AG04449 (cell line): ENCODE data around the gene COPG1.

Source experiments
- CTCF ChIA-PET: fragments of 350-600 bp; formaldehyde crosslinking; extraction: SDS; loops from one replicate; lab custom pipeline; 2021; ENCODE audit warnings: antibody characterized with exemption; lab: Yijun Ruan, JAX
- POLR2A ChIA-PET: fragments of 400-600, 350-600 bp; formaldehyde crosslinking; extraction: SDS; loops from one replicate; lab custom pipeline; 2020; ENCODE audit warnings: antibody characterized with exemption, inconsistent platforms; lab: Yijun Ruan, JAX
- DNase-seq: peaks from one replicate; pipeline ENCODE4 v3.0.0-alpha.2; 2010; ENCODE audit warnings: low read depth, low spot score
- H3K4me3 ChIP-seq: 2 replicates; pipeline ENCODE4 v1.5.1; 2011; ENCODE audit warnings: low read depth, mild to moderate bottlenecking, control low read depth, low read length
- TF ChIP-seq, protein P1 (sequence below): IDR thresholded peaks from one replicate; pipeline ENCODE4 v1.5.1; 2011; ENCODE audit warnings: mild to moderate bottlenecking, moderate library complexity, low read length, control low read depth, inconsistent platforms; ENCODE audit not compliant: insufficient read depth; ENCODE audit errors: missing control alignments

The COPG1 gene, protein sequence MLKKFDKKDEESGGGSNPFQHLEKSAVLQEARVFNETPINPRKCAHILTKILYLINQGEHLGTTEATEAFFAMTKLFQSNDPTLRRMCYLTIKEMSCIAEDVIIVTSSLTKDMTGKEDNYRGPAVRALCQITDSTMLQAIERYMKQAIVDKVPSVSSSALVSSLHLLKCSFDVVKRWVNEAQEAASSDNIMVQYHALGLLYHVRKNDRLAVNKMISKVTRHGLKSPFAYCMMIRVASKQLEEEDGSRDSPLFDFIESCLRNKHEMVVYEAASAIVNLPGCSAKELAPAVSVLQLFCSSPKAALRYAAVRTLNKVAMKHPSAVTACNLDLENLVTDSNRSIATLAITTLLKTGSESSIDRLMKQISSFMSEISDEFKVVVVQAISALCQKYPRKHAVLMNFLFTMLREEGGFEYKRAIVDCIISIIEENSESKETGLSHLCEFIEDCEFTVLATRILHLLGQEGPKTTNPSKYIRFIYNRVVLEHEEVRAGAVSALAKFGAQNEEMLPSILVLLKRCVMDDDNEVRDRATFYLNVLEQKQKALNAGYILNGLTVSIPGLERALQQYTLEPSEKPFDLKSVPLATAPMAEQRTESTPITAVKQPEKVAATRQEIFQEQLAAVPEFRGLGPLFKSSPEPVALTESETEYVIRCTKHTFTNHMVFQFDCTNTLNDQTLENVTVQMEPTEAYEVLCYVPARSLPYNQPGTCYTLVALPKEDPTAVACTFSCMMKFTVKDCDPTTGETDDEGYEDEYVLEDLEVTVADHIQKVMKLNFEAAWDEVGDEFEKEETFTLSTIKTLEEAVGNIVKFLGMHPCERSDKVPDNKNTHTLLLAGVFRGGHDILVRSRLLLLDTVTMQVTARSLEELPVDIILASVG

DNA sequence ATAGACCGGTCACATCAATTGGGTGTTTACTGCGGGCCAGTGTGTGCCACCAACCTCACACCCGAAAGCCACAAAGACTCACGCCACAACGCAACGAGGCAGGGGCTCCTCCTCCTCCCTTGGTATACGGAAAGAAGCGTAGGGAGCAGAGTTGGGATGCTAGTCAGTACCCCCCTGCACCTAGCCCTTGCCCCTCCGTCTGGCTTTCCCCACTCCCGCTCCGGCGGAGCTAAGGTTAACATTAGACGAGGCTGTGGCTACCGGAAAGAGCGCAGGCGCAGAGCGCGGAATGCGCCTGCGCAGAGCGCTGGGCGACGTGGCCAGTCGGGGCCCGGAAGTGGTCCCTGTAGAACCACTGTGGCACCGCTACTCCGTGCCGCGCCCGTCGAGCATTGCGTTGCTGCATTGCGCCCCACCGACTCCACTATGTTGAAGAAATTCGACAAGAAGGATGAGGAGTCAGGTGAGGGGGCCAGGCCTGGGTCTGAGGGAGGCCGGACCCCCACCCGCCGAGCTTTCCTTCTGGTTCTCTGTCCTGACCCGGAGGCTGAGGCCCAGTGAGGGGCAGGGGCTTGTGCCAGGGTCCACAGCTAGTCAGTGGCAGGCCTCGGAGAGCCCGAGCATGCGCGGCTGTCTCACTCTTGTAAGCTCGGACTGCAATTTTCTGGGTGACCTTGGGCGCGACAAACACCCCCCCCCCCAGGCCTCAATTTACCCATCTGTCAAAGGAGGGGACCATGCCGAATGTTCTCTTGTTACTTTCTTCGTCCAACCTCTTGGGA is at the start of gene COPG1:
TSS of gene COPG1 (plus strand) at position 323 of the 782 bp plus-strand sequence. CDS start at position 427, 104 bp downstream.
- ChIA-PET POLR2A (interaction anchor here (0.6 to 2.2 kb wide), 13 partner anchors 9 to 279 kb away, joined by 3 to 18 read pairs (median 4); partner anchors contain the start of genes CNBP and RAB43), CTCF (interaction anchor here (0.6 to 9.3 kb wide), 8 partner anchors 9 to 280 kb away, joined by 3 to 216 read pairs (median 6); a partner anchor contains a TSS)
- H3K4me3 ChIP-seq: peak within 1 kb of the TSS; percentile 98
- peak; percentile 14 for DNase-seq
- TF ChIP-seq, protein P1, sequence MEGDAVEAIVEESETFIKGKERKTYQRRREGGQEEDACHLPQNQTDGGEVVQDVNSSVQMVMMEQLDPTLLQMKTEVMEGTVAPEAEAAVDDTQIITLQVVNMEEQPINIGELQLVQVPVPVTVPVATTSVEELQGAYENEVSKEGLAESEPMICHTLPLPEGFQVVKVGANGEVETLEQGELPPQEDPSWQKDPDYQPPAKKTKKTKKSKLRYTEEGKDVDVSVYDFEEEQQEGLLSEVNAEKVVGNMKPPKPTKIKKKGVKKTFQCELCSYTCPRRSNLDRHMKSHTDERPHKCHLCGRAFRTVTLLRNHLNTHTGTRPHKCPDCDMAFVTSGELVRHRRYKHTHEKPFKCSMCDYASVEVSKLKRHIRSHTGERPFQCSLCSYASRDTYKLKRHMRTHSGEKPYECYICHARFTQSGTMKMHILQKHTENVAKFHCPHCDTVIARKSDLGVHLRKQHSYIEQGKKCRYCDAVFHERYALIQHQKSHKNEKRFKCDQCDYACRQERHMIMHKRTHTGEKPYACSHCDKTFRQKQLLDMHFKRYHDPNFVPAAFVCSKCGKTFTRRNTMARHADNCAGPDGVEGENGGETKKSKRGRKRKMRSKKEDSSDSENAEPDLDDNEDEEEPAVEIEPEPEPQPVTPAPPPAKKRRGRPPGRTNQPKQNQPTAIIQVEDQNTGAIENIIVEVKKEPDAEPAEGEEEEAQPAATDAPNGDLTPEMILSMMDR: no peak

GRCh38 chr3:129204473-129204872 is 44.9 kb upstream of the COPG1 start:
- TF ChIP-seq, protein P1: no peak
- H3K4me3 ChIP-seq: no peak overlapping the region
- CTCF ChIA-PET: interaction anchor here (0.9 kb wide), 1 partner anchor 9 kb away, joined by 3 read pairs; no protein-coding TSS in a partner anchor
- no peak for DNase-seq
- POLR2A ChIA-PET: no interaction called here

GRCh38 chr3:129205109-129205832 is 44.1 kb upstream of the COPG1 start:
- ChIA-PET CTCF (no interaction called here), POLR2A (no interaction called here)
- no peak for DNase-seq
- no peak overlapping the region for H3K4me3 ChIP-seq
- TF ChIP-seq, protein P1: no peak

DNA sequence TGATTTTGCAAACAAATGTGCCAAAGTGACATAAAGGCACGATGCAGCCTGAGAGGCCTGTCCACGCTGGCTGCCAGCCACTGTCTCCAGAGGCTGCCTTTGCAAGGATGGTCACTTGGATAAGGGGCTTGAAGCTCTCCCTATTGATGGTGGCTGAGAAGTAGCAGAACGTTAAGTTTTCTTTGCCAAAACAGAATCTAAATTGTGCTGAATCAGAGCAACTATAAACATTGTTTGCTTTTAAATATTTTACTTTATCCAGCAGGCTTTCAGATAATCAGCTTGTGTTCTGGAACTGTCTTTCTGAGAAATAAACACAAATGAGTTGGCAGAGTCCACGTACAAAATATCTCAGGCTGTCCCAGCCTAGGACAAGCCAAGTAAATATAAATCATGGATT is 41.9 kb upstream of the COPG1 start:
- no peak for DNase-seq
- TF ChIP-seq, protein P1: no peak
- no peak overlapping the region for H3K4me3 ChIP-seq
- ChIA-PET CTCF (no interaction called here), POLR2A (no interaction called here)

- DNase-seq: no peak
- ChIA-PET POLR2A (no interaction called here), CTCF (interaction anchor here (1.0 kb wide), 1 partner anchor 16 kb away, joined by 3 read pairs; no protein-coding TSS in a partner anchor)
- TF ChIP-seq, protein P1: no peak
- no peak overlapping the region for H3K4me3 ChIP-seq
These were observed 38.1 kb upstream of the COPG1 start for GRCh38 chr3:129211345-129211744.
